Inflammatory macrophage (primary cell): Measurements from ENCODE around the gene STIP1.

ENCODE experiments used
- DNase-seq, 2 donors: peaks; one replicate each; pipeline ENCODE4 v3.0.0-alpha.2; 2020 to 2022

STIP1 gene

DNA sequence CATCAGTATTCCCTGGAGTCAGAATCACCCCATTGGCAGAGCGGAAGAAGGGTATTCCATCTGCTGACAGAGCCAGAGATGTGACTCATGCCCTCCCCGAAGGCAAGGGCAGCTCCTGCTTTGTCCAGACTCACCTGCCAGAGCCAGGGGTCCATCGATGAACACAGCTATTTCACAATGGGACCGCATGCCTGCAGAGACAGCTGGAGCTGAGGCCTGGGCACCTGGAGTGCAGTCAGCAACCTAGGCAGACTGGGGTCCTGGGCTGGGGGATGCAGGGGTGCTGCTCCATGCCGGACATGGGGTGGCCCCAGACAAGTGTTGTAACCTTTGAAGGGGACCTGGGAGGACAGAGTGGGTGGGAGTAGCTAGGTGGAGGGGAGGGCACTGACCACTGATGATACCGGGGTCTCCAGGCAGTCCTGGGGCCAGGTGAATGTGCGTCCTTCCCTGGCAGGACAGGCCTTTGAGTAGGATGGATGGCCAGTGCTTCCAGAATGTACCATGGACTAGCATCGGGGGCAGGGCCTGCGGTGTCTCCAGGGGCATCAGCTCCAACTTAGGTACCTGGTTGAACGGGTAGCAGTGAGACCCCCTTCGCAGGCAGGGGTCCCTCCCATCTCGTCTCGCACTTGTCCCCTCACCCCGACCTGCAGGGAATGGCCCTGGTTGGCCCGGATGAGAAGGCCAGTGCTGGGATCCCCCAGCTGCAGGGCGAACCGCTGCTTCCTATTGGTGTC, 38.4 kb downstream of the STIP1 start:
- no peak for DNase-seq

DNA sequence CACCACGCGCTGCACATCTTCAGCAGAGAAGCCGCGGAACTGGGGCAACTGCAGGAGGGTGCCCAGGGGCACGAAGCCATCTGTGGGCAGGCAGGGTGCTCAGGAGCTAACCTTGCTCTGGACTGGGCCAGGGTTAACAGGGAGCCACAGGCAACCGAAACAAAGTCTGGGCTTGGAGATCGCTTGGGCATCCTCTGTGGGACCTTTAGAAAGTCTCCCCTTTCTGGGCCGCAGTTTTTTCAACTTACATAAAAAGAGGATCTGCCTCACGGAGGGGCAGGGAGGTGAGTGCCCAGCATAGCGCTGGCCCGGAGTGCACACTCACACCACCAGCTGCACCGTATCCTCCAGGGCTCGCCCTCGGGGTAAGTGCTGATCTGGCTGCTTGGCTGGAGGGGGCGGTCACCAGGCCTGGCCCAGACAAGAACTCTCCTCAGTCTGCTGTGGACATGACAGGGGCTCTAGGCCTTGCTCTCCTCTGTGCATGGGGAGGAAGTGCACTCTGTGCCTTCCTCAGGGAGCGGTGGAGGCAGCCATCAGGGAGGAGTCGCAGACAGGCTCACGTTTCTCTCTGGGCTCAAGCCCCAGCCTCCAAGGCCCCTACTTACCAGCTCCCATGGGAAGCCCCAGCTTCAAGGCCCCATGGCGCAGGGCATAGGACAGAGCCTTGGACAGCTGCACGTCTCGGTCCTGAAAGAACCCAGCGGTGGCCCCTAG, 39.1 kb downstream of the STIP1 start:
- DNase-seq = peak in 1 of 2 donors; percentile 55

DNA sequence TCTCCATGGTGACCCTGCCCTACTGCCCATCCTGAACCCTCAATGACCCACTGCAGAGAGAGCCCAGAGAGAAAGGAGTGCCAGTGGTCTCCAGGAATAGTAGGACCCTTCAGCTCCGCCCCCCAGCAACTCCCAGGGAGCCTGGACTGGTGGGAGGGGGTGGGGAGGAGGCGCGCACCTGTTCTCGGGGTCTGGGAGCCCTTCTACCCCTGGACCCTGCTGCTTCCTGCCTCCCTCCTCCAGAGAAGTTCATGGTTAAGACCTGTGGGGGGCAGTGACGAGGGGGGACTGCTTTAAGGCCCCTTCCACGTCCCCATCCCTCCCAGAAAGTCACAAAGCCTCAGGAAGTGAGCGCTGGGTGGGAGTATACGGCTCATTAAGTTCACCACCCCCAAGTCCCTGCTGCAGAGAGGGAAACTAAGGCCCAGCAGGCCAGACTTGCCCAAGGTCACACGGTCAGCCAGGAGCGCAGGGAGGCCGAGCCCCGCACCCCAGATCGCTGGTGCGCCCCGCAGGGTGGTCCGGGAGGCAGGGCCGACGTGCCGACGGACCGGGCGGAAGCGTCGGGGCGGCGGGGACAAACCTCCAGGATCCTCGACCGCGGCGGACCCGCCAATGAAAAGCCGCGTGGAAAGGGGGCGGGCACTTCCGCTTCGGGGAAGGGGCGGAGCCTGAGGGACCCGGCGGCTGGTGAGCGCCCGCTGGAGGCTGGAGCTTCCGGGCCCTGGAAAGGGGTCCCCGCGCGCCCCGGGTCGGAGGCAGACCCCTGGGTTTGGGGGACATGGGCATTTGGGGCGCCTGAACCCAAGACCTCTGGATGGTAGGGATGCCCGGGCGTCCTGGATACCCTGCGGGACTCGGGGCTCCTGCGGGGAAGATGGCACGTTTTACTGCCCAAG, 39.9 kb downstream of the STIP1 start, which contains the start of the genes NUDT22 and TRPT1:
Gene NUDT22, plus strand, starts transcription at position 667 of the 899 bp plus-strand sequence. CDS start 379 bp downstream, outside the sequence.
Gene TRPT1, minus strand, starts transcription at position 579 of the 899 bp plus-strand sequence. Its CDS starts 326 bp downstream, at position 253.
- peak; percentile 92 to 94 for DNase-seq

DNA sequence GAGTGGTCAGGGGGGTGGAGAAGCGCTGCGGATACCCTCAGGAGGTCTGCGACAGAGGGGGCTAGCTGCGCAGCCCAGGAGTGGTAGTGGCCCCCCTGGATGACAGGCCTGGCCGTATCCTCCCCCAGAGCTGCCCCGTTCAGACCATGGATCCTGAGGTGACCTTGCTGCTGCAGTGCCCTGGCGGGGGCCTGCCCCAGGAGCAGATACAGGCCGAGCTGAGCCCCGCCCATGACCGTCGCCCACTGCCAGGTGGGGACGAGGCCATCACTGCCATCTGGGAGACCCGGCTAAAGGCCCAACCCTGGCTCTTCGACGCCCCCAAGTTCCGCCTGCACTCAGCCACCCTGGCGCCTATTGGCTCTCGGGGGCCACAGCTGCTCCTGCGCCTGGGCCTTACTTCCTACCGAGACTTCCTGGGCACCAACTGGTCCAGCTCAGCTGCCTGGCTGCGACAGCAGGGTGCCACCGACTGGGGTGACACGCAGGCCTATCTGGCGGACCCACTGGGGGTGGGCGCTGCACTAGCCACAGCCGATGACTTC, 40.6 kb downstream of the STIP1 start:
- peak; percentile 82 to 93 for DNase-seq

DNA sequence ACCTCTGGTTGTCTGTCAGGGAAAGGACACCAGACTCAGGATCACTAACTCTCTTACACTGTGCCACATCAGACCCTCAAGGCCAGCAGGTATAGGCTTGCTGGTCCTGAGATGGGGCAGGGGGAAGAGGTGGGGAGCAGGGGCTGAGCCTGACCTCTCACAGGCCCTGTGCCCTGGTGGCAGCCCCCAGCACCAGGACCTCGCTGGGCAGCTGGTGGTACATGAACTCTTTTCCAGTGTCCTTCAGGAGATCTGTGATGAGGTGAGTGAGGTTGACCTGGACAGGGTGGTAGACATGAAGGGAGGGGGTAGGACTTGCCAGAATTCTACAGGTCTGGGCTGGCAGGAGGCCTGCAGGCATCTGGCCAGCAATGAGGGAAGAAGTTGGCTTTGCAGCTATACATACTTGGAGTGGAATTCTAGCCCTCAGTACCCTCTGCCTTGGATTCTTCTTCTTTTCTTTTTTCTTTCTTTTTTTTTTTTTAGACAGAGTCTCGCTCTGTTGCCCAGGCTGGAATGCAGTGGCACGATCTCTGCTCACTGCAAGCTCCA, 41.5 kb downstream of the STIP1 start:
- DNase-seq = no peak

DNA sequence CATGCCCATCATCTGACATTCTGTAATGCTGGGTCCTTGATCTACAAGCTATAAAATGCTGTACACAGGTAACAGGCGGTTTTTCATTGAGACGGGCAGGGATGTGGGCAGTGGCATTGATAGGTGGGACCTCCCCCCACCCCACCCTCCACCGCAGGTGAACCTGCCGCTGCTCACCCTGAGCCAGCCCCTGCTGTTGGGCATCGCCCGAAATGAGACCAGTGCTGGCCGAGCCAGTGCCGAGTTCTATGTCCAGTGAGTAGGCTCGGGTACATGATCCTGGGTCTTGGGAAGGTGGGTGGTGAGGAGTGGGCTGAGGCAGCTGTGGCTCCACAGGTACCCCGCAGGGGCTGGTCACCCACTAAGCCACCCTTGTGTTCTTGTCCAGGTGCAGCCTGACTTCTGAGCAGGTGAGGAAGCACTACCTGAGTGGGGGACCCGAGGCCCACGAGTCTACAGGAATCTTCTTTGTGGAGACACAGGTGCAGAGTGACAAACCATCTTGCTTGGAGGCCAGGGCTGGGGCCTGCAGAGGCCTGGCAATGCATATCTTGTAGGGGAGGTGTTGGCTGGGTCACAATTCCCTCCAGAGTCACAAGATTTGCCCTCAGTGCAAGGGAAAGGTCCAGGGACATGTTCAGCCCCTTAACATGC, 43.2 kb downstream of the STIP1 start:
- DNase-seq = no peak

DNA sequence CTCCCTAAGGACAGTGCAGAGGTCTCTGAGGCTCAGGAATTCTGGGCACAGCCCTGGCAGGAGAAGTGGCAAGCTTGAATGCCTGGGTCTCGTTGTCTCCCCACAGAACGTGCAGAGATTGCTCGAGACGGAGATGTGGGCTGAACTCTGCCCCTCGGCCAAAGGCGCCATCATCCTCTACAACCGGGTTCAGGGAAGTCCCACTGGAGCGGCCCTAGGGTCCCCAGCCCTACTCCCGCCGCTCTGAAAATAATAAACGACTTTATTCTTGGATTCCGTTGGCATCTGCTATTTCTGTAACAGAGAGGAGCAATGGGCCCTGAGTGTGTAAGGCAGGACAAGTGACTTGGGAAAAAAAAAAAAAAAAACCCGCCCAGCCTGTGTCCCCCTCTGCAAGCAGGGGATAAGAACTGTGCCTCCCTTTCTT, 43.8 kb downstream of the STIP1 start:
- DNase-seq = no peak

DNA sequence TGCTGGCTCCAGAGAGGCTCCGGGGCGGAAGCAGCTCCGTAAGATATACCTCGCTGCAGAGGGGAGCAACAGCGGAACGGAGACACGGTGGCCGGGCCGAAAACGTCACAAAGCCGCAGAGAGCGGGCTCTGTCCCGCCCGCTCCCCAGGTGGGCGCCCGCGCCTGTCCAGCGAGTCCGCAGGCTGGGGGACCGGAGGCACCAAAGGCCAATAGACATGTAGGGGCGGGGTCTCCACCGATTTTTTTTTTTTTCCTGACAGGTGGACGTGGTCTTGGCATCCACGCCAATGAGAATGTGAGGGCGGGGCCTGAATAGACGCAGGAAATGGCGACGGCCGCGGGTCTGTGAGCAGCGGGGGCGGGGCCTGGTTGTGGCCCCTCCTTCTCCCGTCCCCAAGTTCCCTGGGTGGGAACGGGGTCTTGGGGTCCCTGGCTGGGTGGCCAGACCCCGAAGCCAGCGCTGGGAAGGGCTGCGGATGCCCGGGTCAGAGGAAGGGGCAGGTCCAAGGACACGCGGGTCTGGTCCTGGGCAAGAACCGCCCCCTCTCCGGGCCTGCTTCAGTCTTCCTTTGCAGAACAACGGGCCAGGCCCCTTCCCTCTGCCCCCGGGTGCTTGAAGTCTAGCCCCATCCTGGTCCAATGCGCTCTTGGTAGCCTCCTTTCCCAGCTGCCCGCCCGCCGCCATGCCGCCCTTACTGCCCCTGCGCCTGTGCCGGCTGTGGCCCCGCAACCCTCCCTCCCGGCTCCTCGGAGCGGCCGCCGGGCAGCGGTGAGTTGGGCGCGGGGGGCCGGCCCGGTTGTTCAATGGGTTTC, 44.4 kb downstream of the STIP1 start, which contains the start of gene DNAJC4:
Gene DNAJC4, plus strand, starts transcription at position 378 of the 814 bp plus-strand sequence. Its CDS starts 307 bp downstream, at position 685.
- peak; percentile 73 to 86 for DNase-seq

DNA sequence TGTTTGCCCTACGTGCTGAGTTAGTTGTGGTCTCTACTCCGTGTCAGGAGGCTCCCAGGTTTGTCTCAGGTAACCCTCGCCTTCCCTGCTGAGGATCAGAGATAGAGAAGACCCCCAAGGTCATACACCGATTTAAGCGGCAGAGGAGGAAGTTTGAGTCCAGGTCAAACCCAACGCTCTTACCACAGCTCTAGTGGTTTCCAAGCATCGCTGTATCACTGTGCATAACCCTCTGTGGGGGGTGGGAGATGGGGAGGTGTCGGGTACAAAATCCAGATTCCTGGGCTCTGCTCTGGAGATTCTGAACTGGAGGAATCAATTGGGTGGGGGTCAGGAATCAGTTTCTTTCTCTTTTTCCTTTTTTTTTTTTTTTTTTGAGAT, 45.0 kb downstream of the STIP1 start:
- no peak for DNase-seq

DNA sequence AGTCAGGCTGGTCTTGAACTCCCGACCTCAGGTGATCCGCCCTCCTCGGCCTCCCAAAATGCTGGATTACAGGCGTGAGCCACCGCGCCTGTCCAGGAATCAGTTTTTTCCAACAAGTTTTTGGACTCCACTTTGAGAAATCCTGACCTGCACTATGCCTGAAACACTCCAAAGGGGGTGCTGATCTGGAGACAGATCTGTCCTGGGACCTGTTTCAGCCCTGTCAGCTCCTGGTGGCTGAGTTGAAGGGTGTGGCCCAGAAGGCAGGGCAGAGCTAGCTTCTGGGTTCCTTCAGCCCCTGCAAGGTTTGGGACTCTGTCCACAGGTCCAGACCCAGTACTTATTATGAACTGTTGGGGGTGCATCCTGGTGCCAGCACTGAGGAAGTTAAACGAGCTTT, 45.6 kb downstream of the STIP1 start:
- DNase-seq = no peak

DNA sequence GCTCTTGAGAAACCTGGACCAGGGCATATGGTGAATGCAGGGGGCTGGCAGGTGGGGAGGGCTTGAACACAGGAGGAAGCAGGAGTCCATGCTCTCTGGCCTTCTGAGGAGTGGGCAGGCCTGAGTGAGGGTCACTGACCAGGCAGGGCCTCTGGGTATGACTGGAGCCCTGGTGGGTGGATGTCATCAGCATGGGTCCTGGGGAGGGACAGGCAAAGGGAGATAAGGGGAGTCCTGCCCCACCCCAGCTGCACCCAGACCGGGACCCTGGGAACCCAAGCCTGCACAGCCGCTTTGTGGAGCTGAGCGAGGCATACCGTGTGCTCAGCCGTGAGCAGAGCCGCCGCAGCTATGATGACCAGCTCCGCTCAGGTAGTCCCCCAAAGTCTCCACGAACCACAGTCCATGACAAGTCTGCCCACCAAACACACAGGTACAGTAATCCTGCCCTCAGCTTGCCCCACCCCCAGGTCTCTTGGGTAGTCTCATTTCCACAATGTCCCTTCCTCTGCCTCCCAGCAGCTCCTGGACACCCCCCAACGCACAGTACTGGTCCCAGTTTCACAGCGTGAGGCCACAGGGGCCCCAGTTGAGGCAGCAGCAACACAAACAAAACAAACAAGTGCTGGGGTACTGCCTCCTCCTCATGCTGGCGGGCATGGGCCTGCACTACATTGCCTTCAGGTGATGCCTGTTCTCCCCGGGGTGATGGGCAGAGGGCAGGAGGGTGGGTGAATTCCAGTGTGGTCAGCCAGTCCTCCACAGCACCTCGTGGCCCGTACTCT, 46.4 kb downstream of the STIP1 start:
- no peak for DNase-seq

DNA sequence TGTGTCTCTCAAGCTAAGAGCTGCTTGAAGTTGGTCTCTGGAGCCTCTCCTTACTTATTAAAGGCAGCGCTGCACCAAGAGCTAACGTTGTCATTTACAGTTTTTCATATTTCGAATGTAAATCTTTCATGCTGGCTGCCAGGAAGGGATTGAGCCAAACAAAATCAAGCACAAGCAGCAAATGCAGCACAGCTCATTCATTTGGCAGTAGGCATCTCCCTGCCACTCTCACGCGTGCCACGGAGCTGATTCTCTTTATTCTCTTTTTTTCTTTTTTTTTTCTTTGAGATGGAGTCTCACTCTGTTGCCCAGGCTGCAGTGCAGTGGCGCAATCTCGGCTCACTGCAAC, 47.0 kb downstream of the STIP1 start:
- DNase-seq = no peak

DNA sequence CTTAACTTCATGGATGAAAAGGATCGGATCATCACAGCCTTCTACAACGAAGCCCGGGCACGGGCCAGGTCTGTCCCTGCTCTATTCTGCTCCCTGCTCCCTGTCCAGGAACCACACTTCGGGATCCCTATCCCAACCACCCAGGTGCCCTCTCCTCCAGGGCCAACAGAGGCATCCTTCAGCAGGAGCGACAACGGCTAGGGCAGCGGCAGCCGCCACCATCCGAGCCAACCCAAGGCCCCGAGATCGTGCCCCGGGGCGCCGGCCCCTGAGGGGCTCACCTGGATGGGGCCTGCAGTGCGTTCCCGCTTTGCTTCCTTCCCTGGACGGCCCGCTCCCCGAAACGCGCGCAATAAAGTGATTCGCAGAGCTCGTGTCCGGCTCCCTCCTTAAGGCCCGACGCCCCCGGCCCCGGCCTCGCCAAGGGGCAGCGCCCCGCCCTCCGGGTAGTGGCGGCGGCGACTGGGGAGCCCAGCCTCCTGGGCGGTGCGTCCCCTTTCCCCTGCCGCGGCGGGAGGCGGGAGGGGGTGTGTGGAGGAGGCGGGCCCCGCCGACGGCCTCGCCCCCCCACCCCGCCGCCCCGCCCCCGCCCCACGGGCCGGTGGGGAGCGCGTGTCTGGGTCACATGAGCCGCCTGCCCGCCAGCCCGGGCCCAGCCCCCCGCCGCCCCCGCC, 48.1 kb downstream of the STIP1 start, which contains the start of gene VEGFB:
Gene VEGFB, plus strand, starts transcription at position 672 of the 674 bp plus-strand sequence. CDS start 250 bp downstream, outside the sequence.
- peak; percentile 17 to 62 for DNase-seq

DNA sequence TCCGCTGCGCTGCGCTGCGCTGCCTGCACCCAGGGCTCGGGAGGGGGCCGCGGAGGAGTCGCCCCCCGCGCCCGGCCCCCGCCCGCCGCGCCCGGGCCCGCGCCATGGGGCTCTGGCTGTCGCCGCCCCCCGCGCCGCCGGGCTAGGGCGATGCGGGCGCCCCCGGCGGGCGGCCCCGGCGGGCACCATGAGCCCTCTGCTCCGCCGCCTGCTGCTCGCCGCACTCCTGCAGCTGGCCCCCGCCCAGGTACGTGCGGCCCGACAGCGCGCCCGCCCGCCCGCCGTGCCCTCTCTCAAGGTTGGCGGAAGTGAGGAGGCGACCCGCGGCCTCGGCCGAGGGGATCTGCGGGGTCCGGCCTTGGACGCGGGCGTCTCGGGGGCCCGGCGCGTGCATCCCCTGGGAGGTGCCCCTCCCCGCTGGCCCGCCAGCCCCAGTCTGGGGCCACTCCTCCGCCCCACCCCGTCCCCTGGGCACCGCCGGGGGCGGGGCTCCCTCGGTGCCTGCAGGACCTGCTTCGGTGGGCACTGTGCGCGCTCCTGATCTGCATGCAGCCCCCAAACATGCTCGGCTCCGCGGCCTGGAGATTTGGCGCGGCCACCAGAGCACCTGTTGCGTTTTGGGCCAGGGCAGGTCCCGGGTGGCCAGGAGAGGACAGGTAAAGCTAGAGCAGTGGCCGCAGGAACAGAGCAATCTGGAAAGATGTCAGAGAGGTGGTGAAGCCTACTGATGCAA, 48.8 kb downstream of the STIP1 start:
- peak in 1 of 2 donors; percentile 47 for DNase-seq

DNA sequence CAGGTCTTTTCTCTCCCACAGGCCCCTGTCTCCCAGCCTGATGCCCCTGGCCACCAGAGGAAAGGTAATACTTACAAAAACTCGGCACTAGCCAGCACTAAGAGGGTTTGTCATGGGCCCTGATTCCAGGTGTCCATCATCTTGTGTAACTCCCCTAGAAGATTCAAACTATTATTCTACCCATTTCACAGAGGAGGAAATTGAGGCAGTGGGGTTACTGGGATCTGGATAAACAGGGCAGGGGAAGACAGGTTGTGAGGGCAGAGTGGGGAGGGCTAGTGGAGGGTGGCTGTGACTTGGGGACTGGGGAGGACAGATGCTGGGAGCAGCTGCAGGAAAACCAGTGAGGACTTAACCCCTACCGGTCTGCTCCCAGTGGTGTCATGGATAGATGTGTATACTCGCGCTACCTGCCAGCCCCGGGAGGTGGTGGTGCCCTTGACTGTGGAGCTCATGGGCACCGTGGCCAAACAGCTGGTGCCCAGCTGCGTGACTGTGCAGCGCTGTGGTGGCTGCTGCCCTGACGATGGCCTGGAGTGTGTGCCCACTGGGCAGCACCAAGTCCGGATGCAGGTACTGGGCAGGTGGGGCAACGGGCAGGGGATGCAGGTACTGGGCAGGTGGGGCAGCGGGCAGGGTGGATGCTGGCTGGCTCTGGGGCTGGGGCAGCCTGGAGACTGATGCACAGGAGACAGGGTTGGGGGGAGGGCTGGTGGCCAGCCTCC, 49.6 kb downstream of the STIP1 start:
- DNase-seq = no peak

DNA sequence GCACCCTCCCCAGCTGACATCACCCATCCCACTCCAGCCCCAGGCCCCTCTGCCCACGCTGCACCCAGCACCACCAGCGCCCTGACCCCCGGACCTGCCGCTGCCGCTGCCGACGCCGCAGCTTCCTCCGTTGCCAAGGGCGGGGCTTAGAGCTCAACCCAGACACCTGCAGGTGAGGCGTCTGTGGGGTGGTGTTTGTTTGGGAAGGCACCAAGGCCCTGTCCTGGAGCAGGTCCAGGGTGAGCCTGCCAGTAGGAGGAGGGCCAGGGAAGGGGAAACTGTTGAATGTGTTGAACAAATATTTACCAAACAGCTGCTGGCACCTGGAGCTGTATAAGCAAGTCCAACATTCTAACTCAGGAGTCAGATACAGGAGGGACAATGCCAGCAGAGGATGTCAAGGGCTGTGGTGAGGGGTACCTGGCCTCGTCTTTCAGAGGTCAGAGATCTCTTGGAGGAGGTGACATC, 51.5 kb downstream of the STIP1 start:
- no peak for DNase-seq

DNA sequence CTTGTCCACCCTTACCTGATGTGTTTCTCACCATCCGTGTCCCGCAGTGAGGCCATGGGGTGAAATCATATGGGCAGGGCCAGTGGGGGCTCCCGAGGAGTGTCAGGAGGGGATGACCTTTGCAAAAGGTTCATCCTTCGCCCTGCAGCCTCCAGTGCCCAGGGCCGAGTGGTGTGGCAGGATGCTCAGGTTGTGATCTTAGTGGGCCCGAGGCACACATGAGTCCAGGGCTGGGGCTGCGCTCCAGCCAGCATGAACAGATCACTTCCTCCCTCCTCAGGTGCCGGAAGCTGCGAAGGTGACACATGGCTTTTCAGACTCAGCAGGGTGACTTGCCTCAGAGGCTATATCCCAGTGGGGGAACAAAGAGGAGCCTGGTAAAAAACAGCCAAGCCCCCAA, 52.1 kb downstream of the STIP1 start:
- DNase-seq = no peak

DNA sequence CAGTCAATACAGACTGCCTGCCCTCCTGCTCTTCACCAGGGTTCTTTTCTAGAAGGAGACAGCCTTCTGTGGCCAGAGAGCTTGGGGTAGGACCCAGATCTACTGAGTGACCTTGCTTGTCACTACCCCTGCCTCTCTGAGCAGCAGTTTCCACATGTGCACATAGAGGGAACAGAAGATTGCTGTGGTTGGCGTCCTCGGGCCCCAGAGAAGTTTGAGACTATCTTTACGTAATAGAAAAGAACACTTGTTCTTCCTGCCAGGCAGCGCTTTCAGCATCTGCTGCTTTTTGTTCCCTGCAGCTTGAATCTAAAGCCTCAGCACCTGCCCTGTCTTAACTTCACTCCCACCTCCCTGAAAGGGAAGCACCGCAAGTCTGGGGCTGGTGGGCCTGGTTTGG, 53.0 kb downstream of the STIP1 start:
- peak; percentile 67 to 69 for DNase-seq
